H9 (cell line): ENCODE measurements around the gene KEAP1. TPM values are rescaled to one million over a fixed set of nuclear protein-coding genes. Genes with fewer than 3 reads are reported as not detected.

Experiments
- DNase-seq: peaks from one replicate; pipeline ENCODE4 v3.0.0-alpha.2; 2017
- H2AFZ ChIP-seq: one replicate; pipeline ENCODE4 v1.6.1; 2013; ENCODE audit warnings: mild to moderate bottlenecking, low read length, control low read depth, moderate library complexity
- H2AK5ac ChIP-seq: 2 replicates; pipeline ENCODE4 v1.6.1; 2013; ENCODE audit warnings: low read length, control low read depth, mixed read lengths; ENCODE audit not compliant: insufficient read length
- H2BK120ac ChIP-seq: one replicate; pipeline ENCODE4 v1.6.1; 2013; ENCODE audit warnings: low read depth, mild to moderate bottlenecking, low read length, control low read depth, inconsistent platforms; ENCODE audit not compliant: poor library complexity, severe bottlenecking
- H2BK12ac ChIP-seq: 2 replicates; pipeline ENCODE4 v1.6.1; 2013; ENCODE audit warnings: low read length, control low read depth, mixed read lengths, low read depth; ENCODE audit not compliant: insufficient read length
- H2BK15ac ChIP-seq: 2 replicates; pipeline ENCODE4 v1.6.1; 2013; ENCODE audit warnings: low read depth, low read length, control low read depth
- H2BK20ac ChIP-seq: one replicate; pipeline ENCODE4 v1.6.1; 2013; ENCODE audit warnings: low read depth, mild to moderate bottlenecking, low read length, control low read depth, inconsistent platforms; ENCODE audit not compliant: poor library complexity, severe bottlenecking
- H2BK5ac ChIP-seq: 2 replicates; pipeline ENCODE4 v1.6.1; 2013; ENCODE audit warnings: low read length, control low read depth, mixed read lengths; ENCODE audit not compliant: insufficient read length
- H3K14ac ChIP-seq: 2 replicates; pipeline ENCODE4 v1.6.1; 2013; ENCODE audit warnings: low read length, control low read depth; ENCODE audit not compliant: insufficient read depth
- H3K18ac ChIP-seq: 2 replicates; pipeline ENCODE4 v1.6.1; 2013; ENCODE audit warnings: low read depth, mild to moderate bottlenecking, mixed read lengths, low read length, control low read depth; ENCODE audit not compliant: insufficient read length
- H3K23ac ChIP-seq: 2 replicates; pipeline ENCODE4 v1.6.1; 2013; ENCODE audit warnings: low read length, control low read depth, mixed read lengths, low read depth; ENCODE audit not compliant: insufficient read length
- H3K23me2 ChIP-seq: 2 replicates; pipeline ENCODE4 v1.6.1; 2013; ENCODE audit warnings: low read depth, mild to moderate bottlenecking, mixed read lengths, low read length, control low read depth; ENCODE audit not compliant: insufficient read length, poor library complexity, severe bottlenecking
- H3K27ac ChIP-seq: 2 replicates; pipeline ENCODE4 v1.5.1; 2013; ENCODE audit warnings: low read length, control low read depth, mixed read lengths, low read depth; ENCODE audit not compliant: insufficient read length
- H3K27me3 ChIP-seq: 2 replicates; pipeline ENCODE4 v1.6.1; 2013; ENCODE audit warnings: low read length, control low read depth, inconsistent platforms; ENCODE audit not compliant: insufficient read depth
- H3K4ac ChIP-seq: 2 replicates; pipeline ENCODE4 v1.6.1; 2013; ENCODE audit warnings: low read depth, mild to moderate bottlenecking, control low read depth, inconsistent platforms, low read length, moderate library complexity
- H3K4me1 ChIP-seq: 2 replicates; pipeline ENCODE4 v1.6.1; 2013; ENCODE audit warnings: low read length, control low read depth, inconsistent platforms; ENCODE audit not compliant: insufficient read depth
- H3K4me2 ChIP-seq: 2 replicates; pipeline ENCODE4 v1.6.1; 2013; ENCODE audit warnings: low read length, control low read depth, mixed read lengths; ENCODE audit not compliant: insufficient read length, insufficient read depth
- H3K56ac ChIP-seq: 2 replicates; pipeline ENCODE4 v1.6.1; 2013; ENCODE audit warnings: low read depth, mild to moderate bottlenecking, mixed read lengths, low read length, control low read depth; ENCODE audit not compliant: insufficient read length
- H3K79me1 ChIP-seq: 2 replicates; pipeline ENCODE4 v1.6.1; 2013; ENCODE audit warnings: low read depth, mild to moderate bottlenecking, moderate library complexity, low read length, control low read depth, inconsistent platforms; ENCODE audit not compliant: insufficient read depth, poor library complexity, severe bottlenecking
- H3K79me2 ChIP-seq: 2 replicates; pipeline ENCODE4 v1.6.1; 2013; ENCODE audit warnings: low read length, control low read depth, inconsistent platforms; ENCODE audit not compliant: insufficient read depth
- H3K9ac ChIP-seq: 2 replicates; pipeline ENCODE4 v1.6.1; 2013; ENCODE audit warnings: low read length, control low read depth, mixed read lengths; ENCODE audit not compliant: insufficient read length; ENCODE audit errors: extremely low read depth
- H3K9me3 ChIP-seq: one replicate; pipeline ENCODE4 v1.6.1; 2013; ENCODE audit warnings: low read depth, low read length, inconsistent platforms; ENCODE audit not compliant: control insufficient read depth
- H3T11ph ChIP-seq: one replicate; pipeline ENCODE4 v1.6.1; 2013; ENCODE audit warnings: mild to moderate bottlenecking, low read length, control low read depth, inconsistent platforms
- H4K20me1 ChIP-seq: one replicate; pipeline ENCODE4 v1.6.1; 2013; ENCODE audit not compliant: control insufficient read depth, insufficient read length, insufficient read depth
- H4K5ac ChIP-seq: 2 replicates; pipeline ENCODE4 v1.6.1; 2013; ENCODE audit warnings: low read depth, mild to moderate bottlenecking, mixed read lengths, low read length, control low read depth; ENCODE audit not compliant: insufficient read length
- H4K8ac ChIP-seq: replicated peaks from 2 replicates; pipeline ENCODE4 v1.6.1; 2013; ENCODE audit warnings: low read length, control low read depth, mixed read lengths, low read depth; ENCODE audit not compliant: insufficient read length
- H4K91ac ChIP-seq: 2 replicates; pipeline ENCODE4 v1.6.1; 2013; ENCODE audit warnings: low read depth, mild to moderate bottlenecking, moderate library complexity, mixed read lengths, low read length, control low read depth; ENCODE audit not compliant: insufficient read length
- H3K27ac Mint-ChIP-seq, 3 experiments: 2 replicates in 2 of 3; 3 replicates in 1 of 3; pipeline ENCODE4 v1.8.0; 2020 to 2021; ENCODE audit warnings: mixed read lengths in 3 of 3, mild to moderate bottlenecking in 1 of 3, moderate library complexity in 1 of 3
- H3K27me3 Mint-ChIP-seq: 2 replicates; pipeline ENCODE4 v1.8.0; 2021; ENCODE audit warnings: low read depth, mild to moderate bottlenecking, moderate library complexity, mixed read lengths
- H3K36me3 Mint-ChIP-seq, 3 experiments: 2 replicates in 2 of 3; 3 replicates in 1 of 3; pipeline ENCODE4 v1.8.0; 2020 to 2021; ENCODE audit warnings: low read depth in 3 of 3, mixed read lengths in 3 of 3; ENCODE audit not compliant: insufficient read depth in 1 of 3
- H3K4me1 Mint-ChIP-seq, 2 experiments: 2 replicates each; pipeline ENCODE4 v1.8.0; 2020; ENCODE audit warnings: mixed read lengths in 2 of 2
- H3K4me3 Mint-ChIP-seq, 2 experiments: 2 replicates in 1 of 2; 3 replicates in 1 of 2; pipeline ENCODE4 v1.8.0; 2020 to 2021; ENCODE audit warnings: mild to moderate bottlenecking in 2 of 2, mixed read lengths in 2 of 2, moderate library complexity in 1 of 2
- H3K9me3 Mint-ChIP-seq, 2 experiments: 2 replicates in 1 of 2; 3 replicates in 1 of 2; pipeline ENCODE4 v1.8.0; 2020; ENCODE audit warnings: mild to moderate bottlenecking in 2 of 2, mixed read lengths in 2 of 2, moderate library complexity in 1 of 2
- CTCF ChIP-seq: fragments of 200-600 bp; sonication (generic); conservative IDR thresholded peaks from 3 replicates; pipeline ENCODE4 v1.8.0; 2021; ENCODE audit warnings: antibody characterized with exemption, mild to moderate bottlenecking
- WGBS: extraction: QIAGEN DNeasy Blood & Tissue Kit; methylation state at CpG from one replicate; pipeline ENCODE4 v1.1.7; 2013; ENCODE audit warnings: missing lambda C conversion rate, low lambda C conversion rate, mixed read lengths; ENCODE audit not compliant: insufficient read length; ENCODE audit errors: extremely low coverage; 5-methylcytosine and 5-hydroxymethylcytosine counted together
- total RNA-seq: library from RNA; stranded (reverse); gene quantifications from 2 replicates; pipeline ENCODE4 v1.2.1, GENCODE V29; 2021

KEAP1 gene
- total RNA-seq, 1 experiment from 2014 or later = 88.7 TPM

- H3K79me1 ChIP-seq = peaks cover 2% of the 10 kb centered on the region
- no peak overlapping the region for H2AFZ ChIP-seq
- no peak overlapping the region for H2BK120ac ChIP-seq
- H2BK20ac ChIP-seq = no peak overlapping the region
- no peak overlapping the region for H3K14ac ChIP-seq
- peak overlapping the region; percentile 86 to 99 (median 97); a peak in 6 of 7 replicates for H3K27ac Mint-ChIP-seq
- H3K23ac ChIP-seq = no peak overlapping the region
- H3K27ac ChIP-seq = no peak overlapping the region
- H3K79me2 ChIP-seq = peaks cover 15% of the 10 kb centered on the region; the same call in 1 of the 2 replicates
- no peaks in the 10 kb centered on the region for H3K27me3 ChIP-seq
- no peak overlapping the region for H4K5ac ChIP-seq
- no peak overlapping the region for H2BK12ac ChIP-seq
- H3K4me3 Mint-ChIP-seq = peak overlapping the region; percentile 56 to 73; a peak in 4 of 5 replicates
- H4K91ac ChIP-seq = no peak overlapping the region
- TF ChIP-seq CTCF = no peak
- H3K18ac ChIP-seq = no peak overlapping the region
- H2AK5ac ChIP-seq = no peak overlapping the region
- WGBS = no CpG with 5 or more reads among the region's 24 CpGs
- H3K9me3 ChIP-seq = no peaks in the 10 kb centered on the region
- H4K8ac ChIP-seq = no peak overlapping the region
- H3K9me3 Mint-ChIP-seq = no peaks in the 10 kb centered on the region
- no peak overlapping the region for H2BK5ac ChIP-seq
- peaks cover 7% of the 10 kb centered on the region for H3K23me2 ChIP-seq
- peak; percentile 76 for DNase-seq
- peaks cover 20 to 28% of the 10 kb centered on the region in 2 experiments for H3K4me1 Mint-ChIP-seq
- no peak overlapping the region for H3K4ac ChIP-seq
- no peak overlapping the region for H3K9ac ChIP-seq
- H3K56ac ChIP-seq = no peak overlapping the region
- no peak overlapping the region for H3T11ph ChIP-seq
- peaks cover 2% of the 10 kb centered on the region; the same call in 1 of the 2 replicates for H3K4me1 ChIP-seq
- peak overlapping the region; percentile 27 for H3K4me2 ChIP-seq
- H2BK15ac ChIP-seq = no peak overlapping the region
- H4K20me1 ChIP-seq = no peaks in the 10 kb centered on the region
- peaks cover 13 to 48% (median 45%) of the 10 kb centered on the region in 3 experiments for H3K36me3 Mint-ChIP-seq
- peaks cover 3% of the 10 kb centered on the region for H3K27me3 Mint-ChIP-seq
These were observed 3.5 kb downstream of the KEAP1 start for GRCh38 chr19:10499550-10500246.
